HG02763 (cell line): ENCODE results near the gene PYCARD.
"Not testable (repeated sequence)": the region's sequence is repeated elsewhere in the genome, so short reads cannot be mapped to it uniquely, and the experiment has no call there.

Experiments
- ATAC-seq: cut with Tn5 transposase; IDR thresholded peaks from one replicate; pipeline ENCODE4 v1.9.1; 2021; ENCODE audit warnings: mild to moderate bottlenecking, moderate library complexity; ENCODE audit not compliant: unreplicated experiment

Gene PYCARD

DNA sequence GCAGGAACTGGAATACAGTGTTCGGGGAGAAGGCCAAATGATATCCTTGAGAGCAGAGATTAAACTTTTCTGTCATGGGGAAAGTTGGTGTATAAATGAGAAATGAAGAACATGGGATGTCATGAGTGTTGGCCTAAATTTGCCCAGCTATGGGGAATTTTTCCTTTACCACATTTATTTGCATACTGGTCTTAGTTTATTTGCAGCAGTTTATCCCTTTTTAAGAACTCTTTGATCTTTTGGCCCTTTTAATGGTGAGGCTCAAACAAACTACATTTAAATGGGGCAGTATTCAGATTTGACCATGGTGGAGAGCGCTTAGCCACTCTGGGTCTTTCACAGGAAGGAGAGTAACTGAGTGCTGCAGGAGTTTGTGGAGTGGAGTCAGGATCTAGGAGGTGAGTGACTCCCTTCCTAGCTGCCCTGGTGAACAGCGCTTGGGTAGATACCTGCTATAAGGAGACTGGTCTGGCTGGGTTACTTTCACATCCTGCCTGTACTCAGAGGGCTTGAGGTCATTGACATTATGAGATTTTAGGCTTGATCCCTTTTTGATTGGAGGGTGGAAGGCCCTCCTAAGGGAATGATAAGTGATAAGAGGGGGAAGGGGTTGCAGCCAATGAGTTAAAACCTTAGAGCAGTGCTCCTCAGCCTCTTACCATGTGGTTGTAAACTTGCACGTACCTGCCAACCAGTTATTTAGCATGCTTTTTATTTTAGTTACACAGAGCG lies 10.7 kb downstream of the PYCARD start:
- no peak for ATAC-seq

DNA sequence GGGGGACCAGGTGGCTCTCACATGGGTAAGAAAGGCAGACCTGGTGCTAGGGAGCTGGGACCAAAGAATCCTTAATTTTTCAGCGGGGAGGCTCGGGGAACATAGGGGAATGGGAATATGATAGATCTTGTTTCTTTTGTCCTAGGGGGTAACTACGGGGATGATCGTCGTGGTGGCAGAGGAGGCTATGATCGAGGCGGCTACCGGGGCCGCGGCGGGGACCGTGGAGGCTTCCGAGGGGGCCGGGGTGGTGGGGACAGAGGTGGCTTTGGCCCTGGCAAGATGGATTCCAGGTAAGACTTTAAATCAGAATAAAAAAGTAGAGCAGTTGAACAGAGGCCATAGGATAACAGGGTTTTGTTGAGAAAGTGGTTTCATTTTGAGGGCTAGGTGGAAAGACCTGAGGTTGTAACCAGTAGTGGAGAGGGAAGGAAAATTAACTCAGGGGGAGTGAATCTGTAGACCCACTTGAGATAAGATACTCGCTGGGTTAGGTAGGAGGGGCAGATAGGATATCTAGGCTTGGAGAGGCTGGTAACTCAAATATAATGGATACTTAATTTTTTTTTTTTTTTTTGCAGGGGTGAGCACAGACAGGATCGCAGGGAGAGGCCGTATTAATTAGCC lies 11.6 kb downstream of the PYCARD start:
- no peak for ATAC-seq

DNA sequence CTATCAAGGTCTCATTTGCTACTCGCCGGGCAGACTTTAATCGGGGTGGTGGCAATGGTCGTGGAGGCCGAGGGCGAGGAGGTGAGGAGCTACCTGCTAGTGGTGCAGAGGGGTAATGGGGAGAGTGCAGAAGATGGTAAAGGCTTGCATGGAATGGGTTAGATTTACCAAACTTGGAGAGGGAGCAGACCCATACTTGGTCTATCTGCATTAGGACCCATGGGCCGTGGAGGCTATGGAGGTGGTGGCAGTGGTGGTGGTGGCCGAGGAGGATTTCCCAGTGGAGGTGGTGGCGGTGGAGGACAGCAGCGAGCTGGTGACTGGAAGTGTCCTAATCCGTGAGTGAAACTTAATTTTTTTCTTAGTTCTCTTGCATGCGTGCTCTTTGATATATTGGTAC lies 12.5 kb downstream of the PYCARD start:
- no peak for ATAC-seq

- ATAC-seq = no peak
Observed at GRCh38 chr16:31189412-31189778, 13.2 kb downstream of the PYCARD start.

- no peak for ATAC-seq
Observed at GRCh38 chr16:31188450-31189411, 13.8 kb downstream of the PYCARD start.

GRCh38 chr16:31187808-31188189 lies 14.8 kb downstream of the PYCARD start:
- ATAC-seq = no peak

GRCh38 chr16:31186930-31187807 lies 15.4 kb downstream of the PYCARD start:
- no peak for ATAC-seq

- no peak for ATAC-seq
Observed at GRCh38 chr16:31186176-31186575, 16.4 kb downstream of the PYCARD start.

DNA sequence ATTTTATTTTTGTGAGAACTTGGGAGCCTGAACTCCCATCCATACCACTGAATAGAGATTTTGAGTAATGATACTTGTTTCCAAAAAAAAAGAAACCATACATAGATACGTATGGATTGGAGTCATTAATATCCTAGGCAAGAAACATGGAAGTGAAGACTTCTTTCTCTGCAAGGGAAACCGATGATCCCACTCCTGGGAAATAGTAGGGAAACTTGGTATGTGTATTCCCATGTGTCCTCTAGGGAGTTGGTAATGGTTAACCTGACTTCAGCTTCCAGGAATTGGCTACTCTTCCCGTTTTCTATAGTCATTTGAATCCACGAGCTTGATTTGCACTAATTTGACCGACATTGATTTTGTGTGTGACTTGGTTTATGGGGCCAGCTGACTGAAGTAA lies 17.2 kb downstream of the PYCARD start:
- ATAC-seq = no peak

DNA sequence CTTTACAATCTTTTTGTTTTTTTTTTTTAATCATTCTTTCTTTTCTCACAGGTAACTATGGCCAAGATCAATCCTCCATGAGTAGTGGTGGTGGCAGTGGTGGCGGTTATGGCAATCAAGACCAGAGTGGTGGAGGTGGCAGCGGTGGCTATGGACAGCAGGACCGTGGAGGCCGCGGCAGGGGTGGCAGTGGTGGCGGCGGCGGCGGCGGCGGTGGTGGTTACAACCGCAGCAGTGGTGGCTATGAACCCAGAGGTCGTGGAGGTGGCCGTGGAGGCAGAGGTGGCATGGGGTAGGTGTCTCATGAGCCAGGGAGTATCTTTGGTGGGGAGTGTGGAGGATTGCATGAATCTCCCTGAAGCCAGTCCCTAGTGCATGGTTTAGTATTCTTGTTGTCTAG lies 17.7 kb downstream of the PYCARD start:
- ATAC-seq = no peak

DNA sequence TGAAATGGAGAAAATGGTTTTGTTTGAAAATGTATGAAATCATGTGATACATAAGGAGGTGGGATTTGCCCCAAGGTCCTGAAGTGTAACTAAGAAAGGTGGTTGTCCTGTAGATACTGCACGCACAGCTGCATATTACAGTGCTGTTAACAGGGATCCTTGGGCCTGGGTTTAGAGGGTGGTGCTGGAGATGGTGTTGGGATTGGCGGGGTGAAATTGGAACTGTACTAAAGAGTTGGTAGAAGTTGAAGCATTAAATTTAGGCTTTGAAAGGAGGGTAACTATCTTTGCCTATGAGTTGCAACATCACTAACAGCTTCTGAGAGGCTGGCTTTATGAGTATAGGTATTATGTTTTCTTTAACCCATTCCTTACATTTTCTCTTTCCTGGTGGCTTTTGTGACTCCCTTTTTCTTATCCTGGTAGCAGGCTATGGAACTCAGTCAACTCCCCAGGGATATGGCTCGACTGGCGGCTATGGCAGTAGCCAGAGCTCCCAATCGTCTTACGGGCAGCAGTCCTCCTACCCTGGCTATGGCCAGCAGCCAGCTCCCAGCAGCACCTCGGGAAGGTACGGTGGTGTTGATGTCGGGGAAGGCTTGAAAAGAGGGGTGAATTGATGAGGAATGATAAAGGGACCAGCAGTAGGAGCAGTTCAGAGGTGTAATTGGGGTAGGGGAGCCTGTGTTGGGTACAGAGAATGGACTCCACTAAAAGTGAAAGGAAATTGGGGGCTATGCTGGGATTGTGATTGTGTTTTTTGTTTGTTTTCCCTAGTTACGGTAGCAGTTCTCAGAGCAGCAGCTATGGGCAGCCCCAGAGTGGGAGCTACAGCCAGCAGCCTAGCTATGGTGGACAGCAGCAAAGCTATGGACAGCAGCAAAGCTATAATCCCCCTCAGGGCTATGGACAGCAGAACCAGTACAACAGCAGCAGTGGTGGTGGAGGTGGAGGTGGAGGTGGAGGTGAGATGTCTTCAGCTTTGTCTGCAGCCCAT lies 18.8 kb downstream of the PYCARD start:
- no peak for ATAC-seq

GRCh38 chr16:31182391-31182790 lies 20.2 kb downstream of the PYCARD start:
- ATAC-seq = no peak

- ATAC-seq = no peak
Observed at GRCh38 chr16:31181102-31181830, 21.3 kb downstream of the PYCARD start.

DNA sequence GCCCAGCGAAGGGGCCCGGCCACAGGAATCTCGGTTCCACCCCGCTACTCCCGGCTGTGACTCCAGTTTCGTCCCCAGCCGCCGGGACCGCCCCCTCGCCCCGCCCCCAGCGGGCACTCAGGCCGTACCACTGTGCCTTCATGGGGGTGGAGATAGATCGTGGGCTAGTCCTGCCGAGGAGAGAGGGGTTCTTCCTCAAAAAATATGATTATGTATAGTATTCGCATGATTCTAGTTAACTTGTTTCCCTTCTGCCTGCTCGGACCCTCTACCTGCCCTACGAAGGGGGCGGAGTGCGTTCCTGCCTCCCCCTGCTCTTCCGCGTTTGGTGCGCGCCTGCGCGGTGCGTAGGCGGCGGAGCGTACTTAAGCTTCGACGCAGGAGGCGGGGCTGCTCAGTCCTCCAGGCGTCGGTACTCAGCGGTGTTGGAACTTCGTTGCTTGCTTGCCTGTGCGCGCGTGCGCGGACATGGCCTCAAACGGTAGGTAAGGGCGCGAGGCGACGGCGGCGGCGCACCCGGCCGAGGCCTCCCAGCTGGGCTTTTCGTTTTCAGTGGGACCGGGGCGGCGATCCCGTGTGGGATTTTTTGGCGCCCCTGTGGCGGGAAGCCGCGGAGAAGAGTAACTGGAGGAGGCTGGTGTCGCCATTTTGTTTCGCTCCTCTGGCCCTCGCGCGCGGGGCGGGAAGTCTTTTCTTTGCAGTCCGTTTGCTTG lies 22.7 kb downstream of the PYCARD start, which contains the start of gene FUS:
FUS (plus strand) TSS at position 393 of the 713 bp plus-strand sequence; CDS start at position 469, 76 bp downstream.
- peak; percentile 67 for ATAC-seq

GRCh38 chr16:31179219-31179746 lies 23.3 kb downstream of the PYCARD start:
- ATAC-seq = no peak

- no peak for ATAC-seq
Observed at GRCh38 chr16:31177136-31177535, 25.4 kb downstream of the PYCARD start.

DNA sequence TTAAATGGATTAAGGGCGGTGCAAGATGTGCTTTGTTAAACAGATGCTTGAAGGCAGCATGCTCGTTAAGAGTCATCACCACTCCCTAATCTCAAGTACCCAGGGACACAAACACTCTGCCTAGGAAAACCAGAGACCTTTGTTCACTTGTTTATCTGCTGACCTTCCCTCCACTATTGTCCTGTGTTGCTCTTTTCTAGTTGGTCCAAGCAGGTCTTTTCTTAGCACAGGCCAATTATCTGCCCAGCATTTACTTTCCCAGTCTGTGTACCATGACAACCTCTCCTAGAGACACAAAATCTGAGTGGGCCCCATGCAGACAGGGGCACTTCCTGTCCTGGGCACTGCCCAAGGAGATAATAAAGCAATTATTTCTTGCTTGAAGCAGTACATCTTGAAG lies 32.5 kb downstream of the PYCARD start:
- ATAC-seq = not testable (repeated sequence)

GRCh38 chr16:31168848-31169247 lies 33.7 kb downstream of the PYCARD start:
- ATAC-seq = no peak
